HG03064 (cell line): Measurements from ENCODE around the gene TANGO2.

Source experiments
- ATAC-seq: cut with Tn5 transposase; IDR thresholded peaks from one replicate; pipeline ENCODE4 v1.9.1; 2021; ENCODE audit warnings: low read depth; ENCODE audit not compliant: unreplicated experiment

The TANGO2 gene

GRCh38 chr22:19982991-19983578 lies 37.8 kb upstream of the TANGO2 start:
- no peak for ATAC-seq

GRCh38 chr22:19983741-19984140 lies 37.2 kb upstream of the TANGO2 start:
- ATAC-seq: no peak

- ATAC-seq: no peak
Measured at GRCh38 chr22:19984201-19984753, 36.6 kb upstream of the TANGO2 start.

GRCh38 chr22:19984851-19985811 lies 35.8 kb upstream of the TANGO2 start:
- ATAC-seq: no peak

GRCh38 chr22:19986011-19986409 lies 34.9 kb upstream of the TANGO2 start:
- ATAC-seq: no peak

GRCh38 chr22:19986410-19987341 lies 34.2 kb upstream of the TANGO2 start:
- no peak for ATAC-seq

GRCh38 chr22:19987394-19988306 lies 33.3 kb upstream of the TANGO2 start:
- ATAC-seq: no peak

GRCh38 chr22:19988331-19988808 lies 32.5 kb upstream of the TANGO2 start:
- no peak for ATAC-seq

GRCh38 chr22:19988965-19989724 lies 31.8 kb upstream of the TANGO2 start:
- no peak for ATAC-seq

- ATAC-seq: no peak
Measured at GRCh38 chr22:19989725-19990067, 31.2 kb upstream of the TANGO2 start.

GRCh38 chr22:19990188-19990587 lies 30.7 kb upstream of the TANGO2 start:
- ATAC-seq: no peak

GRCh38 chr22:19990609-19991394 lies 30.1 kb upstream of the TANGO2 start:
- no peak for ATAC-seq

- no peak for ATAC-seq
Measured at GRCh38 chr22:19991395-19991644, 29.6 kb upstream of the TANGO2 start.

GRCh38 chr22:19991645-19992451 lies 29.1 kb upstream of the TANGO2 start:
- ATAC-seq: no peak

GRCh38 chr22:19992481-19992911 lies 28.4 kb upstream of the TANGO2 start:
- ATAC-seq: no peak

- ATAC-seq: no peak
Measured at GRCh38 chr22:19992921-19993355, 28.0 kb upstream of the TANGO2 start.

- ATAC-seq: no peak
Measured at GRCh38 chr22:19993926-19994325, 27.0 kb upstream of the TANGO2 start.
